ENCODE data around the gene IL18BP. TPM values are rescaled to one million over a fixed set of nuclear protein-coding genes. Genes with fewer than 3 reads are reported as not detected.

IL18BP gene
- total RNA-seq, 1 donor from 2014 or later = 3.7 TPM

- ATAC-seq (no peak), DNase-seq (no peak)
- intact Hi-C loops (cut with micrococcal nuclease) = no loop called here
Measured at GRCh38 chr11:72007587-72007986, 8.9 kb downstream of the IL18BP start.

GRCh38 chr11:72008728-72009127 lies 10.0 kb downstream of the IL18BP start:
- ATAC-seq = no peak
- intact Hi-C loops (cut with micrococcal nuclease) = no loop called here
- no peak for DNase-seq

GRCh38 chr11:72009156-72009555 lies 10.4 kb downstream of the IL18BP start:
- no peak for ATAC-seq
- intact Hi-C loops (cut with micrococcal nuclease) = no loop called here
- DNase-seq = no peak

GRCh38 chr11:72010529-72011233 lies 12.0 kb downstream of the IL18BP start:
- ATAC-seq (peak; percentile 36), DNase-seq (peak; percentile 55)
- intact Hi-C loops (cut with micrococcal nuclease) = no loop called here

- no peak for DNase-seq
- intact Hi-C loops (cut with micrococcal nuclease) = no loop called here
- ATAC-seq = no peak
Measured at GRCh38 chr11:72012091-72012630, 13.5 kb downstream of the IL18BP start.

- ATAC-seq (peak; percentile 89), DNase-seq (peak; percentile 85)
- intact Hi-C loops (cut with micrococcal nuclease) = no loop called here
Measured at GRCh38 chr11:72012897-72013721, 14.4 kb downstream of the IL18BP start.

GRCh38 chr11:72013765-72014711 lies 15.3 kb downstream of the IL18BP start:
- ATAC-seq (no peak), DNase-seq (no peak)
- intact Hi-C loops (cut with micrococcal nuclease) = no loop called here

- ATAC-seq (no peak), DNase-seq (no peak)
- intact Hi-C loops (cut with micrococcal nuclease) = no loop called here
Measured at GRCh38 chr11:72014761-72015320, 16.1 kb downstream of the IL18BP start.

- intact Hi-C loops (cut with micrococcal nuclease) = no loop called here
- no peak for ATAC-seq
- no peak for DNase-seq
Measured at GRCh38 chr11:72015511-72016061, 16.9 kb downstream of the IL18BP start.

GRCh38 chr11:72018171-72018570 lies 19.5 kb downstream of the IL18BP start:
- intact Hi-C loops (cut with micrococcal nuclease) = no loop called here
- DNase-seq (no peak), ATAC-seq (no peak)

- intact Hi-C loops (cut with micrococcal nuclease) = loop anchor here (5.0 kb wide), 1 partner anchor 119 kb away; no protein-coding TSS in a partner anchor
Measured at GRCh38 chr11:72023335-72023734, 24.6 kb downstream of the IL18BP start.

GRCh38 chr11:72024069-72024754 lies 25.5 kb downstream of the IL18BP start:
- DNase-seq (no peak), ATAC-seq (no peak)
- intact Hi-C loops (cut with micrococcal nuclease) = loop anchor here (2.0 to 5.0 kb wide), 2 partner anchors 67 to 118 kb away; no protein-coding TSS in a partner anchor

More at GRCh38 chr11:72023335-72023734, 24.6 kb downstream of the IL18BP start:
- DNase-seq (no peak), ATAC-seq (no peak)

GRCh38 chr11:72026090-72026489 lies 27.4 kb downstream of the IL18BP start:
- no peak for ATAC-seq
- intact Hi-C loops (cut with micrococcal nuclease) = no loop called here
- no peak for DNase-seq

- intact Hi-C loops (cut with micrococcal nuclease) = no loop called here
- no peak for ATAC-seq
- no peak for DNase-seq
Measured at GRCh38 chr11:72030472-72031045, 31.9 kb downstream of the IL18BP start.

GRCh38 chr11:72036687-72037086 lies 38.0 kb downstream of the IL18BP start:
- intact Hi-C loops (cut with micrococcal nuclease) = no loop called here
- ATAC-seq = no peak
- DNase-seq = no peak

- intact Hi-C loops (cut with micrococcal nuclease) = no loop called here
- ATAC-seq (no peak), DNase-seq (peak; percentile 59)
Measured at GRCh38 chr11:72037554-72038311, 39.0 kb downstream of the IL18BP start.

- intact Hi-C loops (cut with micrococcal nuclease) = no loop called here
- peak; percentile 59 for ATAC-seq
- DNase-seq = peak; percentile 74
Measured at GRCh38 chr11:72038491-72038890, 39.8 kb downstream of the IL18BP start.

Data from left ventricle myocardium superior (tissue), 1 donor.